ENCODE data around the gene ARHGEF28. TPM values are rescaled to one million over a fixed set of nuclear protein-coding genes. Genes with fewer than 3 reads are reported as not detected.

ARHGEF28 gene
- total and polyA plus RNA-seq, 2 of the 4 experiments (the other 2 are of a cell fraction): 3.6 to 16.0 TPM

- Histone ChIP-seq H3K27me3 (ENCODE audit: control insufficient read depth, insufficient read depth, low read length) (no peaks in the 10 kb centered on the region), H3K9me1 (ENCODE audit: insufficient read depth, low read length) (no peaks in the 10 kb centered on the region), H3K27ac (ENCODE audit: insufficient read depth, low read length) (no peak overlapping the region), H4K20me1 (ENCODE audit: insufficient read depth, low read length) (no peaks in the 10 kb centered on the region), H3K4me2 (ENCODE audit: low read depth, low read length) (no peak overlapping the region; the same call in 1 of the 2 replicates), H3K4me1 (ENCODE audit: control insufficient read depth, insufficient read depth, low read length) (no peaks in the 10 kb centered on the region), H3K36me3 (ENCODE audit: control insufficient read depth, insufficient read depth, low read length) (no peaks in the 10 kb centered on the region), H2BK5ac (ENCODE audit: low read depth, low read length, poor library complexity, severe bottlenecking) (no peak overlapping the region), H2BK120ac (ENCODE audit: low read depth, low read length) (no peak overlapping the region), H3K14ac (replicated peaks; ENCODE audit: low read depth, low read length) (no peak overlapping the region), H3K9me3 (ENCODE audit: control insufficient read depth, insufficient read depth, low read length) (no peaks in the 10 kb centered on the region), H2BK20ac (ENCODE audit: low read depth, low read length) (no peak overlapping the region), H3K23ac (ENCODE audit: low read depth, low read length) (no peak overlapping the region), H2AK9ac (replicated peaks; ENCODE audit: low read depth, low read length, poor library complexity) (no peak overlapping the region), H3K79me1 (ENCODE audit: low read depth in 1 of 2, low read length in 2 of 2) (peaks cover 29 to 62% of the 10 kb centered on the region in 2 experiments), H4K8ac (ENCODE audit: low read depth in 2 of 2, low read length in 2 of 2) (no peak overlapping the region), H3K4me3 (ENCODE audit: insufficient read depth, low read depth, low read length) (no peak overlapping the region), H3K18ac (ENCODE audit: low read depth, low read length) (no peak overlapping the region), H2BK15ac (ENCODE audit: low read depth, low read length) (no peak overlapping the region), H4K91ac (ENCODE audit: insufficient read depth, low read depth, low read length) (no peak overlapping the region), H3K56ac (ENCODE audit: extremely low read depth, insufficient read depth, low read length) (no peak overlapping the region), H3K9ac (ENCODE audit: low read depth, low read length) (no peak overlapping the region), H2AFZ (replicated peaks; ENCODE audit: low read length, poor library complexity) (no peak overlapping the region), H2AK5ac (ENCODE audit: low read depth, low read length) (no peak overlapping the region), H4K5ac (ENCODE audit: low read depth, low read length) (no peak overlapping the region), H3K4ac (ENCODE audit: low read depth, low read length) (no peak overlapping the region)
- in situ Hi-C loops (cut with MboI; ENCODE audit: low sequenced_read_pairs): no loop called here
- DNase-seq: no peak
- no peak for ATAC-seq (ENCODE audit: low read depth)
- TF ChIP-seq POLR2A (IDR thresholded peaks at IDR 0.05; ENCODE audit: low read depth, low read length) (no peak), SMC3 (IDR thresholded peaks at IDR 0.05; ENCODE audit: low read depth, low read length) (no peak), MAFK (IDR thresholded peaks at IDR 0.05; ENCODE audit: low read depth, low read length) (no peak), RCOR1 (IDR thresholded peaks at IDR 0.05; ENCODE audit: insufficient replicate concordance, low read length) (no peak), MXI1 (IDR thresholded peaks at IDR 0.05; ENCODE audit: borderline replicate concordance, low read depth, low read length) (no peak), CEBPB (IDR thresholded peaks at IDR 0.05; ENCODE audit: low read depth, low read length) (no peak), FOS (IDR thresholded peaks at IDR 0.05; ENCODE audit: low read depth, low read length) (no peak), MAZ (IDR thresholded peaks at IDR 0.05; ENCODE audit: borderline replicate concordance, low read depth, low read length) (no peak), CTCF (conservative IDR thresholded peaks at IDR 0.05; ENCODE audit: low read depth, low read length) (no peak), RFX5 (IDR thresholded peaks at IDR 0.05; ENCODE audit: low read depth, low read length) (no peak), USF2 (IDR thresholded peaks at IDR 0.05; ENCODE audit: low read depth, low read length) (no peak), BHLHE40 (IDR thresholded peaks at IDR 0.05; ENCODE audit: low read depth, low read length) (no peak), NFE2L2 (IDR thresholded peaks at IDR 0.05; ENCODE audit: low read depth, low read length) (no peak), CHD1 (IDR thresholded peaks at IDR 0.05; ENCODE audit: low read depth, low read length) (no peak), RAD21 (IDR thresholded peaks at IDR 0.05; ENCODE audit: low read length) (no peak), ELK1 (IDR thresholded peaks at IDR 0.05; ENCODE audit: borderline replicate concordance, low read depth, low read length) (no peak)
- ChIA-PET POLR2A (ENCODE audit: unreplicated experiment) (no interaction called here), CTCF (no interaction called here)
- dilution Hi-C loops (cut with HindIII; ENCODE audit: low sequenced_read_pairs, unreplicated experiment): no loop called here
- intact Hi-C loops (cut with micrococcal nuclease): no loop called here
- no TSS peak for BruUV-seq (replicated peaks)
- WGBS, 2 experiments (ENCODE audit: extremely low coverage in 2 of 2, insufficient read length in 1 of 2): 63% methylated on average over 1 of the region's 2 CpGs; no CpG with 5 or more reads in 1 of the 2 experiments
Observed at GRCh38 chr5:73663860-73664240, 37.9 kb downstream of the ARHGEF28 start.
